Hepatocyte (in vitro differentiated cells): Measurements from ENCODE around the gene MGAT1.

Experiments used
- EZH2phosphoT487 ChIP-seq: fragments of 200-600 bp; sonication (generic); IDR thresholded peaks from one replicate; pipeline ENCODE4 v1.6.1; 2018; ENCODE audit warnings: antibody characterized with exemption, mild to moderate bottlenecking, low read depth, moderate library complexity; ENCODE audit not compliant: unreplicated experiment, severe bottlenecking
- TF ChIP-seq, protein P1 (sequence below): fragments of 200-600 bp; sonication (generic); IDR thresholded peaks from 2 replicates; pipeline ENCODE4 v1.5.1; 2016; ENCODE audit warnings: antibody characterized with exemption, mild to moderate bottlenecking; ENCODE audit not compliant: poor library complexity

DNA sequence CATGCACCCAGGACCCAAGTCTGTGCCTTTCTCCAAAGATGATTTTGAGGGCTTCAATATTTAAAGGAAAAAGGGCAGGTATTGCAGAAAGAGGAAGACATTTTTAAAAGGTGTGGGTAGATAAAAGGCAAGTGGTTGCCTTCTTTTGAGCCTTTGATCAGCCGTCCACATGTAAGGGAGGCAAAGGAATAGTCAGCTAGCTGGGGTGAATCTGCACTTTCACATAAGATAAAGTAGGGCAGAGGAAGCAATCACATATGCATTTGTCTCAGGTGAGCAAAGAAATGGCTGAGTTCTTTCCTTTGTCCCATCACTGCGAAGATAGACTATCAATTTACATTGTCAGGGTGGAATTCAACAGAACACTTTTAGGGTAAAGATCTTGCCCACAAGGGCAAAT, 19.9 kb downstream of the MGAT1 start:
- TF ChIP-seq EZH2phosphoT487, result no peak
- TF ChIP-seq, protein P1, sequence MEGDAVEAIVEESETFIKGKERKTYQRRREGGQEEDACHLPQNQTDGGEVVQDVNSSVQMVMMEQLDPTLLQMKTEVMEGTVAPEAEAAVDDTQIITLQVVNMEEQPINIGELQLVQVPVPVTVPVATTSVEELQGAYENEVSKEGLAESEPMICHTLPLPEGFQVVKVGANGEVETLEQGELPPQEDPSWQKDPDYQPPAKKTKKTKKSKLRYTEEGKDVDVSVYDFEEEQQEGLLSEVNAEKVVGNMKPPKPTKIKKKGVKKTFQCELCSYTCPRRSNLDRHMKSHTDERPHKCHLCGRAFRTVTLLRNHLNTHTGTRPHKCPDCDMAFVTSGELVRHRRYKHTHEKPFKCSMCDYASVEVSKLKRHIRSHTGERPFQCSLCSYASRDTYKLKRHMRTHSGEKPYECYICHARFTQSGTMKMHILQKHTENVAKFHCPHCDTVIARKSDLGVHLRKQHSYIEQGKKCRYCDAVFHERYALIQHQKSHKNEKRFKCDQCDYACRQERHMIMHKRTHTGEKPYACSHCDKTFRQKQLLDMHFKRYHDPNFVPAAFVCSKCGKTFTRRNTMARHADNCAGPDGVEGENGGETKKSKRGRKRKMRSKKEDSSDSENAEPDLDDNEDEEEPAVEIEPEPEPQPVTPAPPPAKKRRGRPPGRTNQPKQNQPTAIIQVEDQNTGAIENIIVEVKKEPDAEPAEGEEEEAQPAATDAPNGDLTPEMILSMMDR, result no peak
